RCC 7860 (cell line): ENCODE measurements around the gene LYST.
"Not testable (repeated sequence)": the region's sequence is repeated elsewhere in the genome, so short reads cannot be mapped to it uniquely, and the experiment has no call there.

Experiments used
- DNase-seq: peaks from one replicate; pipeline ENCODE4 v3.0.0-alpha.2; 2015; ENCODE audit warnings: low spot score
- FAIRE-seq: peaks from 2 replicates; lab custom pipeline; 2012; peaks lifted over from hg19 to GRCh38; lab: Jason Lieb, UNC

The LYST gene

GRCh38 chr1:235670157-235670776 is 196.4 kb downstream of the LYST start:
- no peak for FAIRE-seq
- no peak for DNase-seq

GRCh38 chr1:235669277-235669676 is 197.4 kb downstream of the LYST start:
- no peak for DNase-seq
- no peak for FAIRE-seq

DNA sequence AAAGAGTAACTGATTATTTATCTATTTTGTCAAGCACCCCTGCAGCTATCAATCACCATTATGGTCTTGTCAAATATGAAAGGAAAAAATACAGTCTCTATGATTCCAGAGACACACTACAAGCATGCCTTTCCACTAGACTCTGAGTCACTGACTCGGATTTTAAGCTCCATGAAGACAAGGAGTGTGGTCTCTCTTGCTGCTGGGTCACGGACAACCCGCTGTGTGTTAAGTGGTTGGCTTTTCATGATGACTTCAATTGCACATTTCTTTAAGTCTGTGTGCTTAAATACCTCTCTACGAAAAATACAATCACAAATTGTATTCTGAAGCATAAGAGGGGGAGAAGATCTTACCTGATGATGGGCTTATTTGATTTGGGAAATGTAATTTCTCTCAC is 203.1 kb downstream of the LYST start:
- no peak for FAIRE-seq
- DNase-seq = no peak

DNA sequence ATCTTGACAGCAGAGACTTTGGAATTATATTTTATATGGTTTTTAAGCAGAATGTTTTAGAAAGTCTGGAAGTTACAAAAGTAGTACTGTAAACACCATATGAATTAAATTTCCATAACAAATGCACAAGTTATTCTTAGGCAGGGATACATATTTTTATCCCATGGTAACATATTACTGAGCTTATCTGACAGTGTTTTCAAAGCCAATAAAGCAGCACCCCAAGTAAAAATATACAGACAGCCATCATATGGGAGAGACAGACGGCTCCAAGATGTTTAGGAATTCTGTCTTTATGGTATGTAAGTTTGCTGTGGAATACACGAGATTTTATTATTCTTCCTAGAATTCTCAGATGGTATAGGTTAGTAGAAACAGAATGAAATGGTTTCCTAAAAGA is 205.1 kb downstream of the LYST start:
- no peak for DNase-seq
- FAIRE-seq = no peak

DNA sequence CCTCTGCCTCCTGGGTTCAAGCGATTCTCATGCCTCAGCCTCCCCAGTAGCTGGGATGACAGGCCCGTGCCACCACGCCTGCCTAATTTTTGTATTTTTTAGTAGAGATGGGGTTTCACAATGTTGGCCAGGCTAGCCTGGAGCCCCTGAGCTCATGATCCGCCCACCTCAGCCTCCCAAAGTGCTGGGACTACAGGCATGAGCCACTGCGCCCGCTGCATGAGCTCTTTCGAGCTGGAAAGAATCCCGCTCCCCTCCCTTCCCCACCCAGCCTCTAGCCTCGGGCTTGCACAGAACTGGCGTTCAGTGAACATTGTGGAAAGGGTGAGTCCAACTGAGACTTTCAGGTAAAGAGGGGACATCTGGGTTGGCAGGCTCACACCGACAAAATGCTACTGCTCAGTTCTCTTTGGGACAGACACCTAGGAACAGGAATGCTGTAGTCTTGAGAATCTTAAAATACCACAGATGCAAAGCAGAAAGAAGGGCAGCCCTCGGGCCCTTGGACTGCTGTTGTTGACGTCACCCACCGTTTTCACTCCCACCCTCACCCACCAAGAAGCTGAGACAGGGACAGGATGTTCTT is 207.4 kb downstream of the LYST start:
- no peak for FAIRE-seq

GRCh38 chr1:235657747-235658526 is 208.8 kb downstream of the LYST start:
- DNase-seq = no peak
- no peak for FAIRE-seq

More for the DNA sequence above, 207.4 kb downstream of the LYST start:
- no peak for DNase-seq

DNA sequence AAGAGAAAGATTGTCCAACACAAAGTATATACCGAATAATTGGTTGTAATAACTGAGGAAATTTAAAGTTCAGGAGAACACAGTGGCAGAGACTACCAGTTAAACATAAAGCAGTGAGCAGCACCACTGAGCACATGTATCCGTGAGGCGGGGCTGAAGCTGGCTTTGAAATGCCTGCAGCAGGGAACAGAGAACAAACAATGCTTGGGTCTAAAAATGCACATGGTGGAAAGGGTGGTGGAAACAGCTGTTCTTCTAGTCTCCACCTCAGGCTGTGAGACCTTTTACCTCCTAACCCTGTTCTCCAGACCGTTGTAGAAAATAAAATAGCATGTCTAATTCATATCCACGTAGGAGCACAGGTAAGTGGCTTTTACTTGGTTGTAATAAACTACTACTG is 209.4 kb downstream of the LYST start:
- no peak for FAIRE-seq
- no peak for DNase-seq

- no peak for FAIRE-seq
These were observed 214.3 kb downstream of the LYST start for GRCh38 chr1:235652364-235652763.

DNA sequence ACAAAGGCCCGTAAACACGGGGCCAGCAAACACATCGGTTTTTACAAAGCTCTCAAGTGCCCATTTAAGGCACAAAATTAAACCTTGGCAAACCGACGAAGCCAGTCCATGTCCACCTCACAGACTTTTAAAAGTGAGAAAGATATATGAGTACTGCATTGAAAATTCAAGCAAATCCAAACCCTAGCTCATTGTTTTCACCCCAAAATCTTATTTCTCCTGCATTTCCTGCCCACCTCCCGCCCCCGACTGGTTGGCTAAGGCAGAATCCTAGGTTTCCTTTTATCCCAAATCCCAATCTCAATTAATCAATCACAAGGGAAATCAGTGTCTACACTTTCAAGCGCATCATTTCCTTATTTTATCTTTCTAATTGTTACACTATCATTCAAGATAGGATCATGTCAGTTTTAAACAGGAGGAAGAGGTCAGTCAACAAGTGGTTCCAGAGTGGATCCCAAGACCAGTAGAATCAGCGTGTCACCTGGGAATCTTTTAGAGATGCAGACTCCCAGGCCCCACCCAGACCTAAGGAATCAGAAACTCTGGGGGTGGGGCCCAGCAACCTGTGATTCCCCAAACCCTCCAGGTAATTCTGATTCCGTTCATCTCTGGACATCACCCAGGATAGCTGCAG is 215.4 kb downstream of the LYST start:
- DNase-seq (no peak), FAIRE-seq (no peak)

More at GRCh38 chr1:235652364-235652763, 214.3 kb downstream of the LYST start:
- no peak for DNase-seq

DNA sequence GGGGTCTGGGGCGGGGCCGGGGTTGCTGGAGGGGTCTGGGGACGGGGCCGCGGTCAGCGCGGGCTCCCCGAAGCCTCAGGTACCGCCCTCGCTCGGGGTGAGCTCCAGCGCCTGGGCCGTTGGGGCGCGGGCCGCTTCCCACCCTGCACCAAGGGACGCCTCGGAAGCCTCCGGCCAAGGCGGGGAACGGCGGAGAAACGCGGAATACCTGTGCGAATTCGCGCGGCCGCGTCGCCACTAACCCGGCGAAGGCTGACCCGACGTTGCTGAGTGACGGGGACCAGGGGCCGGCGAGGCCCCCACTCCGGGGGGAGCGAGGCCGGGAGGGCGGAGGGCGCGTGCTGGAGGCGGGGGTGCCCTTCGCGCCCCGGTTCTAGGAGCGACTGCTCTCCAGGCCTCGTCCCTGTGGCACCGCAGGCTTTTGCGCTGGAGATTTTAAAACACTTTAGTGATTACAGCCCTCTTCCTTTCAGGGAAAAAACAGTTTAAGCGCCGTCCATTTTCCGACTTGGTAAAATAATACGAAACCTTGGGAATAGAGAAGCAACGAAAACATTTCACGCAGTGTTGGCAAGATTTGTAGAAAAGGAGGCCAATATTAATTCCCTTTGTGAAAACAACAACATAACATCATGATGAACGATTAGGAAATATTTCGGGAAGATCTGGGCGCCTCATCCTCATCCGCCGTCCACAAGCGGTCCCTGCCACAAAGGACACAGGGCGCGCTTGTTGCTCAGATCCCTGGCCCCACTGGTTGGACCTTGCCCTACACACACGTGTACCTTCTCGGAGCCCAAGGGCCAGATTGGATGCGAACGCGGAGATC is 216.2 kb downstream of the LYST start:
- DNase-seq (no peak), FAIRE-seq (no peak)

- DNase-seq (no peak), FAIRE-seq (no peak)
These were observed 217.1 kb downstream of the LYST start, which contains the start of gene GNG4 for GRCh38 chr1:235649368-235650163. TSS of gene GNG4 (minus strand) at chr1:235649784. CDS start at chr1:235583838, 65,946 bp downstream.

DNA sequence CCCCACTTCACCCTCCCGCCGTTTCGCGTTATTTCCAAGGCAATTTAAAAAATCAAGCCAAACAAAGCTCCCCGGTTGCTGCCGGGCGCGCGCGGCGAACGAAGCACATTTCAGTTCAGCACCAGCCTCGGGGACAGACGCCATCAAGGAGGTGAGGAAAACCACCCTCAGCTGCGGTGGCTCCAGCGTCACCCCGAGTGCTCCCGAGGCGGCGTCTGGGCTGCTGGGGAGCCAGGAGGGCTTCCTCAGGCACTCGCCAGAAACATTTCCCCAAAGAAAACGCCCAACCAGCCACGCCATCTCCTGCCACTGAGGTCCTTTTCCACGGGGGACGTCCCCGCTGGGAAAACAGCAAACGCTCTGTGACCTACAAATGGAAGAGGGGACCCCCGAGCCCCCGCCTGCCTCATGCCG is 217.7 kb downstream of the LYST start:
- FAIRE-seq (no peak), DNase-seq (no peak)

GRCh38 chr1:235648407-235648907 is 218.2 kb downstream of the LYST start:
- no peak for FAIRE-seq
- no peak for DNase-seq

DNA sequence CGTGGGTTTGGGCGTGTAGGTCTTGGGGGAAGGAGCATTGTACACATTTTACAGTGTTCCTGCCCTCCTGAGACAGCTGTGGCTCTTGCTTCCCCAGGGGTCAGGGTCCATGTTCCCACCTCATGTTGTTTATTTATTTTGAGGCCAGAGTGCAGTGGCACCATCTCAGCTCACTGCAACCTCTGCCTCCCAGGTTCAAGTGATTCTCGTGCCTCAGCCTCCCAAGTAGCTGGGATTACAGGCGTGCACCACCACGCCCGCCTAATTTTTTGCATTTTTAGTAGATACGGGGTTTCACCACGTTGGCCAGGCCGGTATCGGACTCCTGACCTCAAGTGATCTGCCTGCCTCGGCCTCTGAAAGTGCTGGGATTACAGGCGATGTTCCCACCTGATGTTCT is 219.2 kb downstream of the LYST start:
- FAIRE-seq, DNase-seq: not testable (repeated sequence)

GRCh38 chr1:235646463-235646862 is 220.2 kb downstream of the LYST start:
- FAIRE-seq = no peak
- no peak for DNase-seq

GRCh38 chr1:235644693-235645305 is 221.9 kb downstream of the LYST start:
- FAIRE-seq (no peak), DNase-seq (no peak)

DNA sequence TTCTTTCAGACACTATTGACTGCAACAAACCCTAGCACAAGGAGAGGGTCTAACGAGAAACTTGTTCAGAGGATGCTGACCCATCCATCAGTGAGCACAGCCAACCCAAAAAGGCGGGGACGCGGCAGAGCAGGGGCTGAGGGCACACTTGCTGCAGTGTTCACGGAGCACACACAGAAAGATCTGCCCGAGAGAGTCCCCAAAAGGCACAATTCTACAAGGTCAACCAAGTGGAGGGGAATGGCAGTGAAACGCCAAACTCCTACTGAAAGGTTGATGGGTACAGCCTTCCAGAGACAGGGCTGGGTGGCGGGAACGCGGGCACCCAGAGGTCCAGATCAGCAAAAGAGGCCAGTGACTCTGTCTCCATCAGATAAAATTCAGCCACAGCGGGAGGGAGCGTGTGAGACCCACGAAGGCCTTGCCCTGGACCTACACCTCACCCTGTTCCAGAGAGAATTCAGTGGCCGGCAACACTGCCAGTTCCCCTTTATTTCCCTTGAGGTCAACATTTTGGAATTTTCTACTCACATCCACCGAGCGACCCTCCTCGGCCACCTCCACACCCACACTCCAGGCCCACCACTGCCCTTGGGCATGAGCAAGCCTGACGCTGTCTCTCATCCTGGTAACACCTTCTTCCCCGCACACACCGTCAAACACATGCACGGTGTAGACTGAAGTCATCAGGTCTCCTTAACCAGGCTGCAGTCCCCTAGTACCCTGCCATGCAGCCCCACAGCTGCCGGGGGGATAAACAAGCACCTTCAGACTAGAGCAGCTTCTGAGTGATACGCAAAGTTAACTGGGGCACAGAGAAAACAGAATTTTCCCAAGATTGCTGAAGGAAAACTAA is 222.6 kb downstream of the LYST start:
- DNase-seq = no peak
- no peak for FAIRE-seq

GRCh38 chr1:235642943-235643371 is 223.7 kb downstream of the LYST start:
- FAIRE-seq = no peak
- DNase-seq = no peak
